SU-DHL-6 (cell line): ENCODE data around the gene FAM217B.

Source experiments
- CTCF ChIP-seq: fragments of 200-600 bp; sonication (generic); IDR thresholded peaks from one replicate; pipeline ENCODE4 v1.5.1; 2017; ENCODE audit warnings: antibody characterized with exemption, mild to moderate bottlenecking, low read length, moderate library complexity; ENCODE audit not compliant: insufficient read depth, poor library complexity, severe bottlenecking
- EZH2phosphoT487 ChIP-seq: fragments of 200-600 bp; sonication (generic), shearing (Covaris generic); conservative IDR thresholded peaks from 2 replicates; pipeline ENCODE4 v1.6.1; 2018; ENCODE audit warnings: mild to moderate bottlenecking, antibody characterized with exemption, low read length, moderate library complexity, mixed read lengths

GRCh38 chr20:59935457-59936185 lies 4.6 kb upstream of the FAM217B start:
- TF ChIP-seq CTCF (no peak), EZH2phosphoT487 (no peak)
